ENCODE measurements around the gene ABCC11.

The ABCC11 gene

GRCh38 chr16:48291754-48292153 lies 44.4 kb upstream of the ABCC11 start:
- Histone ChIP-seq H3K23ac (ENCODE audit: low read length) (no peak overlapping the region), H3K79me1 (ENCODE audit: low read length) (no peaks in the 10 kb centered on the region), H4K91ac (ENCODE audit: low read depth, low read length) (no peak overlapping the region), H3K27me3 (ENCODE audit: insufficient read depth, low read length) (no peaks in the 10 kb centered on the region), H3K9ac (ENCODE audit: low read length) (no peak overlapping the region), H3K4ac (ENCODE audit: low read depth, low read length) (no peak overlapping the region), H3K9me3 (ENCODE audit: insufficient read depth, low read depth, low read length) (no peaks in the 10 kb centered on the region), H3K36me3 (ENCODE audit: control insufficient read depth in 1 of 2, insufficient read depth in 2 of 2, low read length in 2 of 2) (peaks cover 4 to 9% of the 10 kb centered on the region in 2 experiments), H3K27ac (ENCODE audit: low read depth, low read length) (no peak overlapping the region), H2AK5ac (ENCODE audit: low read length) (no peak overlapping the region), H4K8ac (ENCODE audit: low read depth, low read length) (no peak overlapping the region), H2BK120ac (ENCODE audit: insufficient read depth, low read length, poor library complexity) (no peak overlapping the region), H4K12ac (ENCODE audit: low read depth, low read length) (no peak overlapping the region), H3K4me2 (ENCODE audit: low read length) (no peak overlapping the region), H3K18ac (ENCODE audit: low read length) (no peak overlapping the region), H3K14ac (ENCODE audit: low read length) (no peak overlapping the region), H2BK5ac (ENCODE audit: low read depth, low read length, poor library complexity) (no peak overlapping the region), H2AFZ (ENCODE audit: insufficient read depth, low read length, poor library complexity) (no peak overlapping the region), H3K4me1 (ENCODE audit: control insufficient read depth in 1 of 2, insufficient read depth in 2 of 2, low read length in 2 of 2) (no peaks in the 10 kb centered on the region), H3K79me2 (ENCODE audit: control insufficient read depth, insufficient read depth, low read length, poor library complexity) (no peaks in the 10 kb centered on the region), H2BK12ac (ENCODE audit: low read length) (no peak overlapping the region), H3K4me3 (ENCODE audit: low read depth, low read length) (no peak overlapping the region)
- DNase-seq = no peak
- WGBS (ENCODE audit: extremely low coverage, insufficient coverage, insufficient read length) = no CpG with 5 or more reads among the region's 4 CpGs

DNA sequence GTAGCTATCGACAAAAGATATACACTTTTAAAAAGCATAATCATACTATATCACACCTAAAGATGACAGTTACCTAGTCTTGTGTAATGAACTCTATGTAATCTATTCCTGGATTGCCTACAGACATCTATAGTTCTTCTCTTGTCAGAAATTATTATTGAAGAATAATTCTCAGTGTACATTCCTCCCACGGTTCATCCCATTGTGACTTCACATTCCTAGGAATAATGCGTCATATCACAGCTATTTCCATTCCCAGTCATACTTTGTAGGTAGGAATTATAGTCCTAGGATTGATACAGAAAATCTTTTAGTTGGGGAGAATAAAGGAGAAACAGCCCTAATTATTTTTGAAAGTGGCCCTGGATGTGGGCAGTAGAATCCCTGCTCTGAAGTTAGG lies 44.0 kb upstream of the ABCC11 start:
- no peak overlapping the region for H3K4me3 ChIP-seq (ENCODE audit: low read depth, low read length)
- peaks cover 5 to 12% of the 10 kb centered on the region in 2 experiments for H3K36me3 ChIP-seq (ENCODE audit: control insufficient read depth in 1 of 2, insufficient read depth in 2 of 2, low read length in 2 of 2)
- no peaks in the 10 kb centered on the region for H3K27me3 ChIP-seq (ENCODE audit: insufficient read depth, low read length)
- no peak overlapping the region for H3K4ac ChIP-seq (ENCODE audit: low read depth, low read length)
- H2AFZ ChIP-seq (ENCODE audit: insufficient read depth, low read length, poor library complexity) = no peak overlapping the region
- peak in 1 of 2 donors; percentile 68 for DNase-seq
- H3K14ac ChIP-seq (ENCODE audit: low read length) = no peak overlapping the region
- no peak overlapping the region for H2AK5ac ChIP-seq (ENCODE audit: low read length)
- no peaks in the 10 kb centered on the region for H3K79me2 ChIP-seq (ENCODE audit: control insufficient read depth, insufficient read depth, low read length, poor library complexity)
- no peak overlapping the region for H2BK12ac ChIP-seq (ENCODE audit: low read length)
- no peak overlapping the region for H3K4me2 ChIP-seq (ENCODE audit: low read length)
- no peak overlapping the region for H3K23ac ChIP-seq (ENCODE audit: low read length)
- no peak overlapping the region for H2BK120ac ChIP-seq (ENCODE audit: insufficient read depth, low read length, poor library complexity)
- no peaks in the 10 kb centered on the region for H3K9me3 ChIP-seq (ENCODE audit: insufficient read depth, low read depth, low read length)
- H3K27ac ChIP-seq (ENCODE audit: low read depth, low read length) = no peak overlapping the region
- no peak overlapping the region for H4K91ac ChIP-seq (ENCODE audit: low read depth, low read length)
- no peak overlapping the region for H3K9ac ChIP-seq (ENCODE audit: low read length)
- H3K4me1 ChIP-seq (ENCODE audit: control insufficient read depth in 1 of 2, insufficient read depth in 2 of 2, low read length in 2 of 2) = no peaks in the 10 kb centered on the region
- H4K8ac ChIP-seq (ENCODE audit: low read depth, low read length) = no peak overlapping the region
- H2BK5ac ChIP-seq (ENCODE audit: low read depth, low read length, poor library complexity) = no peak overlapping the region
- H3K18ac ChIP-seq (ENCODE audit: low read length) = no peak overlapping the region
- no peaks in the 10 kb centered on the region for H3K79me1 ChIP-seq (ENCODE audit: low read length)
- H4K12ac ChIP-seq (ENCODE audit: low read depth, low read length) = no peak overlapping the region
- WGBS (ENCODE audit: extremely low coverage, insufficient coverage, insufficient read length) = no CpG with 5 or more reads among the region's 3 CpGs

DNA sequence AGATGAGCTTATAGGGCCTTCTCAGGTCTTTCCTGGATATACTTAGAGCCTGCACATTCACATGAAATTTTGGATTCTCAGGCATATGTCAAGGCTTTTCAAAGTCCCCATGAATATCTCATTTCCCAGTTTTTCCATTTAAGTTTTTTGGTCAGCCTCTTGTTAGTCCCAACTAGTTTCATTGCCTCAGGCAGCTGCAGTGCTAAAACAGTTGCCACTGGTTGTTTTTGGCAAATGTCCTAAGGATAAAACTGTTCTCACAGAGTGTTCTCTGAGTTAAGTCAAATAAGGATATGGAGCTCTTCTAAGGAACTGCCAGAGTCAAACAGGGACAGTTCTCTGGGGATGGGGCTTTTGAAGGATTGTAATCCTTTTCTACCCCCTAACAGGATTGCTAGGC lies 39.9 kb upstream of the ABCC11 start:
- Histone ChIP-seq H3K4ac (ENCODE audit: low read depth, low read length) (no peak overlapping the region), H3K9ac (ENCODE audit: low read length) (no peak overlapping the region), H3K14ac (ENCODE audit: low read length) (no peak overlapping the region), H2BK5ac (ENCODE audit: low read depth, low read length, poor library complexity) (no peak overlapping the region), H4K91ac (ENCODE audit: low read depth, low read length) (no peak overlapping the region), H3K36me3 (ENCODE audit: control insufficient read depth in 1 of 2, insufficient read depth in 2 of 2, low read length in 2 of 2) (peaks cover 6 to 14% of the 10 kb centered on the region in 2 experiments), H3K27ac (ENCODE audit: low read depth, low read length) (no peak overlapping the region), H3K4me2 (ENCODE audit: low read length) (no peak overlapping the region), H3K23ac (ENCODE audit: low read length) (no peak overlapping the region), H2BK120ac (ENCODE audit: insufficient read depth, low read length, poor library complexity) (no peak overlapping the region), H3K4me3 (ENCODE audit: low read depth, low read length) (no peak overlapping the region), H2AK5ac (ENCODE audit: low read length) (no peak overlapping the region), H3K18ac (ENCODE audit: low read length) (no peak overlapping the region), H2BK12ac (ENCODE audit: low read length) (no peak overlapping the region), H4K8ac (ENCODE audit: low read depth, low read length) (no peak overlapping the region), H3K79me1 (ENCODE audit: low read length) (no peaks in the 10 kb centered on the region), H4K12ac (ENCODE audit: low read depth, low read length) (no peak overlapping the region), H2AFZ (ENCODE audit: insufficient read depth, low read length, poor library complexity) (no peak overlapping the region), H3K27me3 (ENCODE audit: insufficient read depth, low read length) (no peaks in the 10 kb centered on the region), H3K4me1 (ENCODE audit: control insufficient read depth in 1 of 2, insufficient read depth in 2 of 2, low read length in 2 of 2) (no peaks in the 10 kb centered on the region), H3K79me2 (ENCODE audit: control insufficient read depth, insufficient read depth, low read length, poor library complexity) (no peaks in the 10 kb centered on the region), H3K9me3 (ENCODE audit: insufficient read depth, low read depth, low read length) (no peaks in the 10 kb centered on the region)
- no peak for DNase-seq

DNA sequence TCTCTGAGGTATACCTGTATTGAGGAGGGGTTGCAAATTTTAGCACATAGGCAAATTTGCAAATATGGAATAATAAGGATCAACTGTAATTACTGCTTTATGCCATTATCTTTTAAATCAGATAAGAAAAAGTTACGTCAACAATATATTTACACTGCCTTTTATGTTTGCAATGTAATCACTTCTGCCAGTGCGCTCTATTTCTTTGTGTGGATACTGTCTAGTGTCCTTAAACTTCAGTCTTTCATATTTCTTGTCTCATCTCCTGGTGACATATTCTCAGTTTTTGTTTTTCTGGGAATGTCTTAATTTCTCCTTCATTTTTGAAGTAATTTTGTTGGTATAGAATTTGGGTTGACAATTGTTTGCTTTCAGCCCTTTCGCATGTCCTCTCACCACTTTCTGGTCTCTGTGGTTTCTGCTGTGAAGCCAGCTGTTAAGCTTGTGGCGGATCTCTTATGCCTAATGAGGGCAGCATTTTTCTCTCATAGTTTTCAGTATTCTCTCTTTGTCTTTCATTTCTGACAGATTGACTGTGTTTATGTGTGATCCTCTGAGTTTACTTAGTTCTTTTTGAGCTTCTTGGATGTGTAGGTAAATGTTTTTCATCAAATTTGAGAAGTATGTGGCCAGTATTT lies 37.6 kb upstream of the ABCC11 start:
- Histone ChIP-seq H3K4me3 (ENCODE audit: low read depth, low read length) (no peak overlapping the region), H3K27ac (ENCODE audit: low read depth, low read length) (no peak overlapping the region), H3K23ac (ENCODE audit: low read length) (no peak overlapping the region), H3K79me2 (ENCODE audit: control insufficient read depth, insufficient read depth, low read length, poor library complexity) (no peaks in the 10 kb centered on the region), H3K9me3 (ENCODE audit: insufficient read depth, low read depth, low read length) (no peaks in the 10 kb centered on the region), H3K4me2 (ENCODE audit: low read length) (no peak overlapping the region), H2BK120ac (ENCODE audit: insufficient read depth, low read length, poor library complexity) (no peak overlapping the region), H3K14ac (ENCODE audit: low read length) (no peak overlapping the region), H3K79me1 (ENCODE audit: low read length) (no peaks in the 10 kb centered on the region), H2BK5ac (ENCODE audit: low read depth, low read length, poor library complexity) (no peak overlapping the region), H3K36me3 (ENCODE audit: control insufficient read depth in 1 of 2, insufficient read depth in 2 of 2, low read length in 2 of 2) (peaks cover 5 to 8% of the 10 kb centered on the region in 2 experiments), H2AK5ac (ENCODE audit: low read length) (no peak overlapping the region), H2AFZ (ENCODE audit: insufficient read depth, low read length, poor library complexity) (no peak overlapping the region), H3K27me3 (ENCODE audit: insufficient read depth, low read length) (no peaks in the 10 kb centered on the region), H3K9ac (ENCODE audit: low read length) (no peak overlapping the region), H3K4ac (ENCODE audit: low read depth, low read length) (no peak overlapping the region), H3K4me1 (ENCODE audit: control insufficient read depth in 1 of 2, insufficient read depth in 2 of 2, low read length in 2 of 2) (no peaks in the 10 kb centered on the region), H2BK12ac (ENCODE audit: low read length) (no peak overlapping the region), H4K8ac (ENCODE audit: low read depth, low read length) (no peak overlapping the region), H4K12ac (ENCODE audit: low read depth, low read length) (no peak overlapping the region), H3K18ac (ENCODE audit: low read length) (no peak overlapping the region), H4K91ac (ENCODE audit: low read depth, low read length) (no peak overlapping the region)
- no CpG with 5 or more reads among the region's 4 CpGs for WGBS (ENCODE audit: extremely low coverage, insufficient coverage, insufficient read length)
- DNase-seq = no peak
